Activated T-cell treated with anti-CD3 and anti-CD28 coated beads, Interleukin-2, amount 50 U/mL, for 72 hours (primary cell): Measurements from ENCODE around the gene SCO2. TPM values are rescaled to one million over a fixed set of nuclear protein-coding genes. Genes with fewer than 3 reads are reported as not detected.
"Not testable (repeated sequence)": the region's sequence is repeated elsewhere in the genome, so short reads cannot be mapped to it uniquely, and the experiment has no call there.

Experiments used
- ATAC-seq, 2 donors: fragments of 150-1000 bp; cut with Tn5 transposase; replicated peaks in 1 of 2; 2 replicates each; pipeline ENCODE4 v1.10.0; 2021; ENCODE audit warnings: moderate library complexity in 2 of 2, mild to moderate bottlenecking in 1 of 2
- DNase-seq, 2 donors: peaks; one replicate each; pipeline ENCODE4 v3.0.0; 2021 to 2022; ENCODE audit warnings: mixed read lengths in 1 of 2
- H3K27ac Mint-ChIP-seq: one replicate; pipeline ENCODE4 v1.8.0; 2022; ENCODE audit warnings: mild to moderate bottlenecking, moderate library complexity, mixed read lengths
- H3K27me3 Mint-ChIP-seq: one replicate; pipeline ENCODE4 v1.8.0; 2022; ENCODE audit warnings: low read depth, mixed read lengths
- H3K36me3 Mint-ChIP-seq, 2 donors: one replicate each; pipeline ENCODE4 v1.8.0; 2022; ENCODE audit warnings: mixed read lengths in 2 of 2, mild to moderate bottlenecking in 1 of 2; ENCODE audit not compliant: insufficient read depth in 2 of 2
- H3K4me1 Mint-ChIP-seq: one replicate; pipeline ENCODE4 v1.8.0; 2022; ENCODE audit warnings: low read depth, mixed read lengths
- H3K4me3 Mint-ChIP-seq, 2 donors: one replicate each; pipeline ENCODE4 v1.8.0; 2022; ENCODE audit warnings: mild to moderate bottlenecking in 2 of 2, mixed read lengths in 2 of 2, moderate library complexity in 2 of 2
- H3K9me3 Mint-ChIP-seq, 2 donors: one replicate each; pipeline ENCODE4 v1.8.0; 2022; ENCODE audit warnings: mixed read lengths in 2 of 2
- total RNA-seq, 2 donors: library from RNA; stranded (reverse); gene quantifications; one replicate each; pipeline ENCODE4 v1.2.3, GENCODE V29; 2022

The SCO2 gene
- total RNA-seq, 2 donors from 2014 or later = 8.3 to 8.5 TPM

DNA sequence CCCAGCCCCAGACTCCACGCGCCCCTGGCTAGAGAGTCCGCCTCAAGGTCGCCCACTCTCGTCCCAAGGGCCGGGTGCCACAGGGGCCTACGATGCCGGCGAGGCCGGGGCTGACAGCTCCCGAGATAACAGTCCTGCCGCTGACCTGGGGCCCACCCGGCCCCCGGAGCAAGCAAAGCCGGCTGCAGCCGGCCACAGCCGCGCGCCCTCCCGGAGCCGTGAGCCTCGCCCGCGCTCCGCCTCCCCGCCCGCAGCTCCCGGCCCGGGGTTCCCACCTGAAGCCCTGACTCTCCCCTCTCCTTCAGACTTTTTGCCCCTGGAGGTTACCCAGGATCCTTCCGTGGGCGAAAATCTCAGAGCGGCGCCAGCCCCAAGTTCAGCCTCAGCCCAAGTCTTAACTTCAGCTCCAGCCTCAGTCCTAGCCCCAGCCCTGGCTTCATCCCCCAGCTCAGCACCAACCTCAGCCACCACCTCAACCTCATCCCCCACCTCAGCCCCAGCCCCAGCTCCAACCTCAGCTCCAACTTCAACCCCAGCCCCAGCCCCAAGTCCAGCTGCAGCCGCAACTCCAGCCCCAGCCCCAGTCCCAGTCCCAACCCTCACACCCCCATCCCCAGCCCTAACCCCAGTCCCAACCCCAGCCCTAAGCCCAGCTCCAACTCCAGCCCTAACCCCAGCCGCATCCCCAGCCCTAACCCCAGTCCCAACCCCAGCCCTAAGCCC lies 22.0 kb upstream of the SCO2 start:
- peak overlapping the region; percentile 79 to 86 for H3K4me3 Mint-ChIP-seq
- DNase-seq = no peak
- ATAC-seq = peak in 1 of 2 donors; percentile 1
- H3K9me3 Mint-ChIP-seq = peaks cover 2% of the 10 kb centered on the region in 2 donors
- no peaks in the 10 kb centered on the region for H3K27me3 Mint-ChIP-seq
- peaks cover 40% of the 10 kb centered on the region for H3K4me1 Mint-ChIP-seq
- peaks cover 3 to 10% of the 10 kb centered on the region in 2 donors for H3K36me3 Mint-ChIP-seq
- H3K27ac Mint-ChIP-seq = peak overlapping the region; percentile 64

DNA sequence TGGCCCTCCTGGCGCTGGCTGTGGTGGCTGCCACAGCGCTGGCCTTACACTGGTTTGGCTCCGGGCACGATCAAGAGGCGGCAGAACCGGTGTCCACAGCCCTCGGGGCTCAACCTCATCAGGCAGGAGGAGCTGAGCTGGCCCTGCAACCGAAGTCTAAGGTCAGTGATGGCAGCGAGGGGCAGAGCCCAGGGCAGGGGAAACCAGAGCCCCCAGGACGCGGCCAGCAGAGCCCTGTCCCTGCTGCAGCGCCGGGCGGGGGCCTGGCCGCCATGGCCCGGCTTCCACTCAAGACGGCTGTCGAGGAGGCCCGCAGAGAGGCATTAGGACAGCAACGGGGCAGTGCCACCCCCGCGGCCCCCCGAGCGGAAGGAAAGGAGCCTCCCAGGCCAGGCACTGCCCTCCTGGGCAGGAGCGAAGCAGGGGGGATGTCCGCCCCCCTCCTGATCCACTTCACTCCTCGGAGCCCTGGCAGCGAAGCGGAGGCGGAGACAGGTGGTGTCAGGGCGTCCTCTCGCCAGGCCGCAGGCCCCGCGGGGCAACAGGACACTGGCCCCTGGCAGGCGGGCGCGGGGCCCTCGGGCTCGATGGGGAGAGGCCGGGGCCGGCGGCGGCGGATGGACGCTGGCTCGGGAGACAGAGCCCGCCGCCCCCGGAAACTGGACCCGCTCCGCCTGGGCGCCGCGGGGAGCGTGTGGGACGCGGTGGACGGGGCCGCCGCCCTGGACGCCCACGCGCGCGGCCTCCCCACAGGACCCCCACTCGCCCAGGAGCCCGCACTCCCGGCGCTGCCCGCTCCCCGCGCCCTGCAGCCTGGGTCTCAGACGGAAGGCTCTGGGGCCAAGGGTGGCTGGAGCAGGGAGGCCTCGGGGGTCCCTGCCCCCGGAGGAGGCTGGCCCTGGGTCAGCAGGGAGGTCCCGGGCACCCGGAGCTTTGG lies 21.2 kb upstream of the SCO2 start:
- H3K4me1 Mint-ChIP-seq = peaks cover 48% of the 10 kb centered on the region
- no peaks in the 10 kb centered on the region for H3K27me3 Mint-ChIP-seq
- peaks cover 2 to 4% of the 10 kb centered on the region in 2 donors for H3K9me3 Mint-ChIP-seq
- DNase-seq (no peak), ATAC-seq (no peak)
- no peak overlapping the region for H3K27ac Mint-ChIP-seq
- peaks cover 6 to 12% of the 10 kb centered on the region in 2 donors for H3K36me3 Mint-ChIP-seq
- peak overlapping the region; percentile 71 to 74 for H3K4me3 Mint-ChIP-seq

GRCh38 chr22:50545522-50546325 lies 20.3 kb upstream of the SCO2 start, which contains the start of gene KLHDC7B:
Gene KLHDC7B (plus strand): TSS chr22:50545899. CDS start chr22:50546244, 345 bp downstream.
- Mint-ChIP-seq H3K27me3 (no peaks in the 10 kb centered on the region), H3K27ac (peak within 1 kb of the TSS; percentile 87), H3K9me3 (peaks cover 2 to 4% of the 10 kb centered on the region in 2 donors), H3K4me1 (peaks cover 50% of the 10 kb centered on the region), H3K4me3 (peak within 1 kb of the TSS; percentile 71 to 74), H3K36me3 (peaks cover 6 to 12% of the 10 kb centered on the region in 2 donors)
- ATAC-seq (peak; percentile 48 to 49), DNase-seq (peak; percentile 77 to 79)

GRCh38 chr22:50544746-50545253 lies 19.4 kb upstream of the SCO2 start:
- peak overlapping the region; percentile 71 to 74 for H3K4me3 Mint-ChIP-seq
- H3K36me3 Mint-ChIP-seq = peaks cover 6 to 7% of the 10 kb centered on the region in 2 donors
- H3K4me1 Mint-ChIP-seq = peaks cover 51% of the 10 kb centered on the region
- DNase-seq (peak; percentile 63 to 65), ATAC-seq (peak; percentile 12 to 27)
- H3K27me3 Mint-ChIP-seq = no peaks in the 10 kb centered on the region
- H3K27ac Mint-ChIP-seq = peak overlapping the region; percentile 47
- peaks cover 2 to 4% of the 10 kb centered on the region in 2 donors for H3K9me3 Mint-ChIP-seq

DNA sequence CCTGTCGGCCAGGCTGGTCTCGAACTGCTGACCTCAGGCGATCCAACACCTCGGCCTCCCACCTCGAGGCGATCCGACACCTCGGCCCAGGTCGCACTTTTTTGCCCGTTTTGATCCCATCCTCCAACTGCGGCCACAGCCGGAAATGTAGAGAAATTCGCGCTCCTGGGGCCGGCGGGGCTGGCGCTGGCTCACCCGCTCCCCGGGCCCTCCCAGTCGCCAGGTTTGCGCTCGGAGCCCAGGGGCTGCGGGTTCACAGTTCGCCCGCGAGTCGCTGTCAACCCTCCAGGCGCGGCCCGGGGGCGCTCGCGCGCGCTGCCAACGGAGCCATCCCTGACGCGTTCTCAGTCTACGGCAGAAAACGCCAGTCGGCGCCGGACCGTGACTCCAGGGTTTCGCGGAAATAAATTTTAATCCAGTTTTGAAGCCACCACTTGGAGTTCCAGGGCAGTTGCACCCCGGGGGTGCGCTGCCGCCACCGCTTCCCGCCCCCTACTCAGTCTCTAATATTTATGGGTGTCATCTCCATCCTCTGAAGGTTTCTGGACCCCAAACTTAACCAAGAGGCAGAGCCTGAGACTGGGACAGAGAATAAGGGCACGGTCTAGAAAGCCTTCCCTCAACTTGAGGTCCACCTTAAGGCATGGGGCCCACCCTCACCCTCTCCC lies 18.8 kb upstream of the SCO2 start:
- DNase-seq = peak; percentile 91 to 93
- peaks cover 6% of the 10 kb centered on the region in 2 donors for H3K36me3 Mint-ChIP-seq
- peak overlapping the region; percentile 71 to 74 for H3K4me3 Mint-ChIP-seq
- no peaks in the 10 kb centered on the region for H3K27me3 Mint-ChIP-seq
- peak overlapping the region; percentile 47 for H3K27ac Mint-ChIP-seq
- peak; percentile 38 to 39 for ATAC-seq
- peaks cover 2 to 4% of the 10 kb centered on the region in 2 donors for H3K9me3 Mint-ChIP-seq
- H3K4me1 Mint-ChIP-seq = peaks cover 55% of the 10 kb centered on the region

- Mint-ChIP-seq H3K36me3 (peaks cover 9% of the 10 kb centered on the region in 2 donors), H3K27ac (peak overlapping the region; percentile 87), H3K27me3 (no peaks in the 10 kb centered on the region), H3K4me3 (peak overlapping the region; percentile 55 to 75), H3K4me1 (peaks cover 71% of the 10 kb centered on the region), H3K9me3 (peaks cover 2 to 4% of the 10 kb centered on the region in 2 donors)
- DNase-seq (peak; percentile 73 to 76), ATAC-seq (peak; percentile 45 to 50)
Observed at GRCh38 chr22:50542416-50542927, 17.1 kb upstream of the SCO2 start.

DNA sequence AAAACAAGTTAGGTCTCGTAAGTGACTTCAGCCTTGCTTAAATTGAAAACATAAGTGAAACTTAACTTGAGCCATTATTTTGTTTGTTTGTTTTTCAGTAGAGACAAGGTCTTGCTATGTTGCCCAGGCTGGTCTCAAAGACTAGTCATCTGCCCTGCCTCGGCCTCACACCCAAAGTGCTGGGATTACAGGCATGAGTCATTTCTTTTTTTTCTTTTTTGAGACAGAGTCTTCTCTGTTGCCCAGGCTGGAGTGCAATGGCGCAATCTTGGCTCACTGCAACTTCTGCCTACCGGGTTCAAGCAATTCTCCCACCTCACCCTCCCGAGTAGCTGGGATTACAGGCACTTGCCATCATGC lies 16.2 kb upstream of the SCO2 start:
- peak overlapping the region; percentile 87 for H3K27ac Mint-ChIP-seq
- ATAC-seq (peak; percentile 42 to 45), DNase-seq (peak; percentile 67 to 79)
- not testable (repeated sequence) for H3K9me3 Mint-ChIP-seq, H3K36me3 Mint-ChIP-seq, H3K27me3 Mint-ChIP-seq
- peaks cover 79% of the 10 kb centered on the region for H3K4me1 Mint-ChIP-seq
- H3K4me3 Mint-ChIP-seq = peak overlapping the region; percentile 55 to 75

GRCh38 chr22:50540381-50540780 lies 15.0 kb upstream of the SCO2 start:
- Mint-ChIP-seq H3K27me3 (no peaks in the 10 kb centered on the region), H3K9me3 (peaks cover 2 to 4% of the 10 kb centered on the region in 2 donors), H3K27ac (peak overlapping the region; percentile 87), H3K36me3 (peaks cover 9% of the 10 kb centered on the region in 2 donors), H3K4me1 (peaks cover 77% of the 10 kb centered on the region), H3K4me3 (peak overlapping the region; percentile 55 to 75)
- ATAC-seq = no peak
- no peak for DNase-seq

DNA sequence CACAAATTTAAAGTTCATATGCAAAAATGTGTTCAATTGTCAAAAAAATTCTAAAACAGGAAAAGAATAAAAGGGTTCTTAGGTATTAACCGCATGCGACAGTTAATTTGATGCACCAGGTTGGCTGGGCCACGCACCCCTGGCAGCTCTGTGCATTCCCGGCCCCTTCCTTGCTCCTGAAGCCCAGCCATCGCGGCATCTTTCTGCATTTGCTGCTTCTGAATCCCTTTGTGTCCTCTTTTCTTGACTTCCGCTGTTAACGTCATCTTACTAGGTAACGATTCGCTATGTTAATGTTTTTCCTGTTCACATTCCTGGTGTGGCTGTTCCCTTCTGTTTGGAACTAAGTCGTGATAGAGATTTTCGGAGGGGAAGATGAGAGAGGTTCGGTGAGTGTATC lies 12.4 kb upstream of the SCO2 start:
- ATAC-seq (no peak), DNase-seq (no peak)
- H3K27me3 Mint-ChIP-seq = no peaks in the 10 kb centered on the region
- peaks cover 2 to 4% of the 10 kb centered on the region in 2 donors for H3K9me3 Mint-ChIP-seq
- peaks cover 88% of the 10 kb centered on the region for H3K4me1 Mint-ChIP-seq
- H3K27ac Mint-ChIP-seq = peak overlapping the region; percentile 96
- peak overlapping the region; percentile 72 to 90 for H3K4me3 Mint-ChIP-seq
- H3K36me3 Mint-ChIP-seq = peaks cover 9 to 15% of the 10 kb centered on the region in 2 donors

GRCh38 chr22:50536226-50536625 lies 10.8 kb upstream of the SCO2 start:
- peaks cover 3 to 13% of the 10 kb centered on the region in 2 donors for H3K36me3 Mint-ChIP-seq
- H3K27ac Mint-ChIP-seq = peak overlapping the region; percentile 57
- no peak for DNase-seq
- no peak for ATAC-seq
- no peaks in the 10 kb centered on the region for H3K9me3 Mint-ChIP-seq
- peaks cover 76% of the 10 kb centered on the region for H3K4me1 Mint-ChIP-seq
- H3K27me3 Mint-ChIP-seq = no peaks in the 10 kb centered on the region
- no peak overlapping the region for H3K4me3 Mint-ChIP-seq

DNA sequence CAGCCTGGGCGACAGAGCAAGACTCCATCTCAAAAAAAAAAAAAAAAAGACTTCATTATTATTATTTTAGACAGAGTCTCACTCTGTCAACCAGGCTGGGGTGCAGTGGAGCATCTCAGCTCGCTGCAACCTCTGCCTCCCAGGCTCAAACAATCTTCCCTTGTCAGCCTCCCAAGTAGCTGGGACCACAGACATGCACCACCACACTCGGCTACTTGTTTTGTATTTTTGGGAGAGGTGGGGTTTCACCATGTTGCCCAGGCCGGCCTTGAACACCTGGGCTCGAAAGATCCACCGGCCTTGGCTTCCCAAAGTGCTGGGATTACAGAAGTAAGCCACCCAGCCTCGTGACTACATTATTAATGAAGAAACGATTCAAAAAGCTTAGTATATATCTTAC lies 9.7 kb upstream of the SCO2 start:
- ATAC-seq (no peak), DNase-seq (no peak)
- no peak overlapping the region for H3K4me3 Mint-ChIP-seq
- peaks cover 5 to 15% of the 10 kb centered on the region in 2 donors for H3K36me3 Mint-ChIP-seq
- H3K9me3 Mint-ChIP-seq = no peaks in the 10 kb centered on the region
- no peak overlapping the region for H3K27ac Mint-ChIP-seq
- H3K4me1 Mint-ChIP-seq = peaks cover 65% of the 10 kb centered on the region
- H3K27me3 Mint-ChIP-seq = no peaks in the 10 kb centered on the region
